Measurements from ENCODE around the gene MTRFR.
"Not testable (repeated sequence)": the region's sequence is repeated elsewhere in the genome, so short reads cannot be mapped to it uniquely, and the experiment has no call there.

MTRFR gene

GRCh38 chr12:123233505-123234308 is 471 bp downstream of the MTRFR start:
- Histone ChIP-seq H3K9me3 (ENCODE audit: control insufficient read depth, low read depth, low read length) (no peaks in the 10 kb centered on the region), H3K4me3 (ENCODE audit: low read length) (peak overlapping the region; percentile 94), H3K9ac (ENCODE audit: low read length) (peak overlapping the region; percentile 80), H3K27me3 (ENCODE audit: control insufficient read depth, insufficient read depth, low read length) (no peaks in the 10 kb centered on the region), H3K27ac (ENCODE audit: low read length) (no peak overlapping the region), H3K36me3 (ENCODE audit: control insufficient read depth, low read depth, low read length) (peaks cover 3% of the 10 kb centered on the region), H3K4me1 (ENCODE audit: control insufficient read depth, low read depth, low read length) (peaks cover 7% of the 10 kb centered on the region)

- H3K27ac ChIP-seq (ENCODE audit: low read length): no peak overlapping the region
- H3K4me1 ChIP-seq (ENCODE audit: control insufficient read depth, low read depth, low read length): peaks cover 4% of the 10 kb centered on the region
- no peak overlapping the region for H3K9ac ChIP-seq (ENCODE audit: low read length)
- no peak overlapping the region for H3K4me3 ChIP-seq (ENCODE audit: low read length)
- no peaks in the 10 kb centered on the region for H3K27me3 ChIP-seq (ENCODE audit: control insufficient read depth, insufficient read depth, low read length)
- no peaks in the 10 kb centered on the region for H3K9me3 ChIP-seq (ENCODE audit: control insufficient read depth, low read depth, low read length)
- peaks cover 3% of the 10 kb centered on the region for H3K36me3 ChIP-seq (ENCODE audit: control insufficient read depth, low read depth, low read length)
Measured at GRCh38 chr12:123237646-123238329, 4.6 kb downstream of the MTRFR start.

- peaks cover 3% of the 10 kb centered on the region for H3K36me3 ChIP-seq (ENCODE audit: control insufficient read depth, low read depth, low read length)
- no peak overlapping the region for H3K27ac ChIP-seq (ENCODE audit: low read length)
- no peak overlapping the region for H3K9ac ChIP-seq (ENCODE audit: low read length)
- H3K27me3 ChIP-seq (ENCODE audit: control insufficient read depth, insufficient read depth, low read length): no peaks in the 10 kb centered on the region
- H3K9me3 ChIP-seq (ENCODE audit: control insufficient read depth, low read depth, low read length): no peaks in the 10 kb centered on the region
- no peak overlapping the region for H3K4me3 ChIP-seq (ENCODE audit: low read length)
- H3K4me1 ChIP-seq (ENCODE audit: control insufficient read depth, low read depth, low read length): peaks cover 4% of the 10 kb centered on the region
Measured at GRCh38 chr12:123238330-123238682, 5.1 kb downstream of the MTRFR start.

- H3K4me1 ChIP-seq (ENCODE audit: control insufficient read depth, low read depth, low read length): peaks cover under 1% of the 10 kb centered on the region
- H3K27me3 ChIP-seq (ENCODE audit: control insufficient read depth, insufficient read depth, low read length): no peaks in the 10 kb centered on the region
- peaks cover 3% of the 10 kb centered on the region for H3K36me3 ChIP-seq (ENCODE audit: control insufficient read depth, low read depth, low read length)
- H3K27ac ChIP-seq (ENCODE audit: low read length): no peak overlapping the region
- no peak overlapping the region for H3K9ac ChIP-seq (ENCODE audit: low read length)
- no peak overlapping the region for H3K4me3 ChIP-seq (ENCODE audit: low read length)
- H3K9me3 ChIP-seq (ENCODE audit: control insufficient read depth, low read depth, low read length): no peaks in the 10 kb centered on the region
Measured at GRCh38 chr12:123238961-123239360, 5.7 kb downstream of the MTRFR start.

- Histone ChIP-seq H3K36me3 (ENCODE audit: control insufficient read depth, low read depth, low read length) (no peaks in the 10 kb centered on the region), H3K9me3 (ENCODE audit: control insufficient read depth, low read depth, low read length) (no peaks in the 10 kb centered on the region), H3K4me3 (ENCODE audit: low read length) (no peak overlapping the region), H3K27ac (ENCODE audit: low read length) (no peak overlapping the region), H3K4me1 (ENCODE audit: control insufficient read depth, low read depth, low read length) (no peaks in the 10 kb centered on the region), H3K9ac (ENCODE audit: low read length) (no peak overlapping the region), H3K27me3 (ENCODE audit: control insufficient read depth, insufficient read depth, low read length) (no peaks in the 10 kb centered on the region)
Measured at GRCh38 chr12:123242116-123242904, 9.1 kb downstream of the MTRFR start.

- H3K27ac ChIP-seq (ENCODE audit: low read length): no peak overlapping the region
- H3K4me1 ChIP-seq (ENCODE audit: control insufficient read depth, low read depth, low read length): no peaks in the 10 kb centered on the region
- no peaks in the 10 kb centered on the region for H3K36me3 ChIP-seq (ENCODE audit: control insufficient read depth, low read depth, low read length)
- no peak overlapping the region for H3K9ac ChIP-seq (ENCODE audit: low read length)
- H3K27me3 ChIP-seq (ENCODE audit: control insufficient read depth, insufficient read depth, low read length): no peaks in the 10 kb centered on the region
- no peak overlapping the region for H3K4me3 ChIP-seq (ENCODE audit: low read length)
- peaks cover 3% of the 10 kb centered on the region for H3K9me3 ChIP-seq (ENCODE audit: control insufficient read depth, low read depth, low read length)
Measured at GRCh38 chr12:123243671-123244262, 10.5 kb downstream of the MTRFR start.

- Histone ChIP-seq H3K9ac (ENCODE audit: low read length) (no peak overlapping the region), H3K9me3 (ENCODE audit: control insufficient read depth, low read depth, low read length) (peaks cover 3% of the 10 kb centered on the region), H3K4me1 (ENCODE audit: control insufficient read depth, low read depth, low read length) (no peaks in the 10 kb centered on the region), H3K36me3 (ENCODE audit: control insufficient read depth, low read depth, low read length) (no peaks in the 10 kb centered on the region), H3K4me3 (ENCODE audit: low read length) (no peak overlapping the region), H3K27me3 (ENCODE audit: control insufficient read depth, insufficient read depth, low read length) (no peaks in the 10 kb centered on the region), H3K27ac (ENCODE audit: low read length) (no peak overlapping the region)
Measured at GRCh38 chr12:123245678-123246077, 12.4 kb downstream of the MTRFR start.

GRCh38 chr12:123248129-123248528 is 14.9 kb downstream of the MTRFR start:
- not testable (repeated sequence) for H3K9ac ChIP-seq (ENCODE audit: low read length); H3K36me3 ChIP-seq (ENCODE audit: control insufficient read depth, low read depth, low read length); H3K4me1 ChIP-seq (ENCODE audit: control insufficient read depth, low read depth, low read length); H3K27me3 ChIP-seq (ENCODE audit: control insufficient read depth, insufficient read depth, low read length); H3K9me3 ChIP-seq (ENCODE audit: control insufficient read depth, low read depth, low read length); H3K27ac ChIP-seq (ENCODE audit: low read length); H3K4me3 ChIP-seq (ENCODE audit: low read length)

- not testable (repeated sequence) for H3K27me3 ChIP-seq (ENCODE audit: control insufficient read depth, insufficient read depth, low read length); H3K36me3 ChIP-seq (ENCODE audit: control insufficient read depth, low read depth, low read length); H3K4me3 ChIP-seq (ENCODE audit: low read length); H3K9ac ChIP-seq (ENCODE audit: low read length); H3K9me3 ChIP-seq (ENCODE audit: control insufficient read depth, low read depth, low read length); H3K4me1 ChIP-seq (ENCODE audit: control insufficient read depth, low read depth, low read length); H3K27ac ChIP-seq (ENCODE audit: low read length)
Measured at GRCh38 chr12:123248996-123249741, 15.9 kb downstream of the MTRFR start.

GRCh38 chr12:123250471-123251383 is 17.5 kb downstream of the MTRFR start:
- H3K4me3 ChIP-seq (ENCODE audit: low read length): no peak overlapping the region
- peaks cover 16% of the 10 kb centered on the region for H3K36me3 ChIP-seq (ENCODE audit: control insufficient read depth, low read depth, low read length)
- no peak overlapping the region for H3K9ac ChIP-seq (ENCODE audit: low read length)

More at GRCh38 chr12:123250471-123251383, 17.5 kb downstream of the MTRFR start:
- Histone ChIP-seq H3K4me1 (ENCODE audit: control insufficient read depth, low read depth, low read length) (no peaks in the 10 kb centered on the region), H3K27me3 (ENCODE audit: control insufficient read depth, insufficient read depth, low read length) (no peaks in the 10 kb centered on the region), H3K27ac (ENCODE audit: low read length) (no peak overlapping the region), H3K9me3 (ENCODE audit: control insufficient read depth, low read depth, low read length) (peaks cover 3% of the 10 kb centered on the region)

All from iPS-18a (cell line).